Activated CD4-positive, alpha-beta T cell treated with anti-CD3 and anti-CD28 coated beads for 24 hours (primary cell): ENCODE measurements around the gene DDX60.

Source experiments
- DNase-seq, 2 donors: peaks; one replicate each; pipeline ENCODE4 v3.0.0-alpha.2; 2020; ENCODE audit warnings: low read depth in 2 of 2

The DDX60 gene

DNA sequence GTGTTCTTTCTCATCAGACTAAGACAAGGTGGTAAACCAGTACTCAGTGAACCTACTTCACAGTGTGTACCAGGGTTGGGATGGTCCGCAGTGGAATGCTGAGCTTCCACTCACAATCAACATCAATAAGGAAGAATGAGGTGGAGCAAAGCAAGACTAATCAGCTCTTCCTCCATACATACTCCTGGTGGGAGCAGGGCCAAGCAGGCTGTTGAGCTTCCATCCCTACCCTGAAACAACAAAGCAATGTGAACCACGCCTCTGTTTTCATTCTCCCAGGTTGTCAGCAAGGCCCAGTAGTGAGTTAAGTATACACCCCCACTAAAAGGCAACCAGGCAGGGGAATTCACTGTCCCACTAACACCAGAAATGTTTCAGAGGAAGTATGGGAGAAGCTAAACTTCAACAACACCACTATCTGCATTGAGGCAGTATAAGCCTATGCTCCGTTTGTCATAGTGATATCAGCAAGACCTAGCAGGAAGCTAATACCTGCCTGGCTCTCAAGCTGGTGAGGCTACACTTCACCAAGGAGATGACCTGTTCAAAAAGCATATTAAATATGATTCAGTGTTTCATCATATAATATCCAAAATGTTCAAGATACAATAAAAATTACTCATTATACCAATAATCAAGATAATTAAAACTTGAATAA lies 109.5 kb downstream of the DDX60 start:
- no peak for DNase-seq

DNA sequence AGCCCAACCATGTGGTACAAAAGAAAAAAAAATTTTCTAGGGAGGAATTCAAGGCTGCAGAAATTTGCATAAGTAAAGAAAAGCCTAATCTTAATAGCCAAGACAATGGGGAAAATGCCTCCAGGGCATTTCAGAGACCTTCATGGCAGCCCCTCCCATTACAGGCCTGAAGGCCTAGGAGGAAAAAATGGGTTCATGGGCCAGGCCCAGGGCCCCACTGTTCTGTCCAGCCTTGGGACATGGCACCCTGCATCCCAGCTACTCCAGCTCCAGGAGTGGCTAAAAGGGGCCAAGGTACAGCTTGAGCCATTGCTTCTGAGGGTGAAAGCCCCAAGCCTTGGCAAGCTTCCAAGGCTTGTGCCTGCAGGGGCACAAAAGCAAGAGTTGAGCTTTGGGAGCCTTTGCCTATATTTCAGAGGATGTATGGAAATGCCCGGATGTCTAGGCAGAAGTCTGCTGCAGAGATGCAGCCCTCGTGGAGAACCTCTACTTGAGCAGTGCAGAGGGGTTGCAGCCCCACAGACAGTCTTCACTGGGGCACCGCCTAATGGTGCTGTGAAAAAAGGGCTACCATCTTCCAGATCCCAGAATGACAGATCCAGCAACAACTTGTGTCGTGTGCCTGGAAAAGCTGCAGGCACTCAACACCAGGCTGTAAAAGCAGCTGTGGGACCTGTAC lies 115.2 kb downstream of the DDX60 start:
- DNase-seq, result no peak

DNA sequence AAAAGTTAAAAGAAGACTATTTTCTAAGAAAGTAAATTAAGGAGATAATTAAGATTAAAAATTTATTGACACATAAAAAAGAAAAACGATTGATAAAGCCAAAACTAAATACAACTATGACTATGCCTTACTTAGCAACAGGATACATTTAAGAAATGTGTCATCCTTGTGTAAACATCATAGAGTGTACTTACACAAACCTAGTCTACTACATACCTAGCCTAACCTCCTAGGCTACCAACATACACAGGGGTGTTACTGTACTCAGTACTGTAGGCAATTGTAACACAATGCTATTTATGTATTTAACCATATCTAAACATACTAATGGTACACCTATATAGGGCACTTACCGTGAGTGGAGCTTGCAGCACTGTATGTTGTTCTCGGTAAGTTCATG lies 117.9 kb downstream of the DDX60 start:
- DNase-seq, result no peak

DNA sequence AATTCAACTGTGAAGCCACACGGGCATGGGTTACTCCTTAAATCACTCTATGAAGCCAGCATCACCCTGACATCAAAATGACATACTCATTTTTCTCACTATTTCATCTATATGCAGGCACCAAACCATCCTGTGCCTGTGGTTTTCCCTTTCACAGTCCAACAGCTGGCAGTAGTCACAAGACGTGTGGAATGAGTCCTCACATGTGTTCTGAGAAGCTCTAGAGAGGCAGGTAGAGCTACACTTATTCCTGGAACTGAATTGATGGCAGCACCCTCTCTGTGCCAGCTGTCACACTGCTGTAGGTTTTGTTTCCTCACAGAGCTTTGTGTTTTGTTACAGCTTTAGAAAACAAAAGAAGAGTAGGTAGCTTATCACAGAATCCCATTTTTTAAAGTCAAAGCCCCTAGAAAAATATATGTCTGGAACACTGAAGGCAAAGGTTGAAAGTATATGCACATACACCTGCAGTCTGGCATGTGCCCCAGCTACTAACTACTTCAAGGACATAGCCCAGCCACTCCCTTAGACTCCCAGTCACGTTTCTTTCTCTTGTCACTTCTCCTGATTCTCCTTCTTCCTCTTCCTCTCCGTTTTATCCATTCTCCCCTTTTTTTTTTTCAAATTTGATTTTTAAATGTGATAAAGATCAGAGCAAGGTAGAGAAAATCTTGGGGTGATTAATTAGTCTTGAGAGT lies 119.1 kb downstream of the DDX60 start:
- no peak for DNase-seq

DNA sequence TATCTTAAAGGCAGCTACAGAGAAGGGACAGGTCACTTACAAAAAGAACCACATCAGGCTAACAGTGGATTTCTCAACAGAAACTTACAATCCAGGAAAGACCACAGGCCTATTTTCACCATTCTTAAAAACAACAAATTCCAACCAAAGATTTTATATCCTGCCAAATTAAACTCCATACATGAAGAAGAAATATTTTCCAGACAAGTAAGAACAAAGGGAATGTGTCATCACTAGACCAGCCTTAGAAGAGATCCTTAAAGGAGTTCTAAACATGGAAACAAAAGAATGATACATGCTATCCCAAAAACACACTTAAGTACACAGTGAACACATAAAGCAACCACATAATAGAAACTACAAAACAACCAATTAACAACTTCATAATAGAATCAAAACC lies 120.6 kb downstream of the DDX60 start:
- DNase-seq, result no peak

DNA sequence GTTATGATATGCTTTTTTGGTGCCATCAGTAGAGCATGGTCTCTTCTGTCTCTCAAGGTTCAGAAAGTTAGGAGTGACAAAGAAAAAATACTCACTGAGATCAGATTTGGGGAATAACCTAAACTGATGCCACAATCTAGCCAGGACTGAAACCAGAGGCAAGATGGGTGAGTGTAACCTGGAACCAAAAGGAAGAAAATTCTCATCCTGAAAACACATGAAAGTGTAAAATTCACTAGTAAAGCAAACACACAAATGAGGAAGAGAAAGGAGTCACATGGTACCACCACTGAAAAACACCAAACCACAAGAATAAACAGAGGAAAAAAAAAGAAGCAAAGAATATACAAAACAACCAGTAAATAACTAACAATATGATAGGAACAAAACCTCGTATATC lies 129.8 kb downstream of the DDX60 start:
- no peak for DNase-seq

DNA sequence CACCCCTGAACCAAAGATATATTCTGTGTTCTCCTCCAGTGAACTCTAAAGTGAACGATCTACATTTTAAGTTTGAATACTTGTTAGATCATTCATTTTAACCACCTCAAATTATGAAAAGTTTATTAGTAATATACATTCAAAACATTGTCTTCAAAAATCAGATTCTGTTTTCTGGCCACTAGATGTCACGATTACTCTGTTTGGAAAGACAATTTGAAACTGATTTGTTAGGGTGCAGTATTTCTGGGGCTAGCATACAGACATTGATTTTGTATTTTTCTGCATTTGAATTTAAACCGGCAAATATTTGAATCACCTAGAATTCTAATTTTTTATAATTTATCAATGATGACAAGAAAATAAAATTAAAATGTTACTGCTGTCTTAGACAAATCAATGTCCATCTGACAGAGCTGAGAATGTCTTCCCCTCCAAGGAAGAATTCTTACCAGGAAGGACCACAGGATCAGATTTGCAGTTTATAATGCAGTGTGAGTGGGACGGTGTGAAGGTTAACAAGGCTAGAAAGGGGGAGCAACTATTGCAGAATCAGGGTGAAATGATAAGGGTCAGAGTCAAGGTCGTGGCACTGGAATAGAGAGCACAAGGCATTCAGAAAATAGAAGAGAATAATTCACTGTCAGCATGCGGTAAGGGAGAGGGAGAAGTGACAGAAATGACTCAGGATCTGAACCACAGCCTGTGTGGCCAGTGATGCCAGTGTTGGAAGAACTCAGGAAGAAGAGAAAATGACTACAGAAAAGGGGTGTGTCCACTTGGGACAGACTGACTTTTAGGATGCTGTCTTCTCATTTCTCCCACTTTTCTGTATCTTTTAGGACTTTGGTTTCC lies 134.6 kb downstream of the DDX60 start:
- DNase-seq, result no peak

DNA sequence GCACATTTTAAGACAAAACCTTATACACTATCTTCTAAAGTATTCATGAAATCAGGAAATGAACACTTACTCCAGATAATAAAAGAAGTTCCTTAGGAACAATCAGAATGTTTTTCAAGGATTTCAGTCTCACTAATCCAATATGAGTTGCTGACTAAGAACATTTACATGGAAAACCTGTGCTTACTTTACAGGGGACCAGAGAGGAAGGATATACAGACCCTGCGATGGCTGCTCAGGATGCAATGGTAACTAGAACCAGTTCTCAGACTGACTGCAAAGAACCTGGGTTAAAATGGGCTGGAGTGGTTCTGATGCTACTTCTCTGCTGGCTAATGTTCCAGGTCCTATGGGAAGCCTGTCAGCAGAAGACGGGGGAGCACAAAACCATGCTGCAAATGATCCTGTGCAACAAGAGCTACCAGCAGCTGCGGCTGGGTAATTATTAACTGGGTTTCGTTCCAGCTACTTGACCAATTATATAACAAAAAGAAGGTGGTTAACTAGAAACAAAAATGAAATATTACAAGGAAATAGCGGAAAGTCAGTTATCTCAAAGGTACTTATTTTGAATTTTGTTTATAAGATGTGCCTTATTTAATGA lies 140.9 kb downstream of the DDX60 start:
- no peak for DNase-seq

DNA sequence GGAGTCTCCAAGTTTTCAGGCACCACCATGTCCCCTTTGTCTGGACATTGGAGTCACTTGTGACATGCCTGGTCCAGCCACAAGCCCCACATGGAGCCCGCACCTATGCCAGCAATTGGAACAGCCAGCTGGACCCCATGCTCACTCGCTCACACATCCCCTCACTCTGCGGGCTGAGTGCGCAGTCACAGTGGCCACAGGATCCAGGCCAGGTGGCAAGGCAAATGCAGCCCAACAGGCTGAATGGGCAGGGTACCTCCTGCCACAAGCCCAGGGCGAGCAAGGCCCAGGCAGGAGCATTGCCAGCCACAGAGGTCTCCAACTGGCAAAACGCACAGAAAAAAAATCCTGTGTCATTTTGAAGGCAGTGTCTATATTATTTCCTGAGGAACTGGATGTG lies 144.2 kb downstream of the DDX60 start:
- DNase-seq, result no peak

DNA sequence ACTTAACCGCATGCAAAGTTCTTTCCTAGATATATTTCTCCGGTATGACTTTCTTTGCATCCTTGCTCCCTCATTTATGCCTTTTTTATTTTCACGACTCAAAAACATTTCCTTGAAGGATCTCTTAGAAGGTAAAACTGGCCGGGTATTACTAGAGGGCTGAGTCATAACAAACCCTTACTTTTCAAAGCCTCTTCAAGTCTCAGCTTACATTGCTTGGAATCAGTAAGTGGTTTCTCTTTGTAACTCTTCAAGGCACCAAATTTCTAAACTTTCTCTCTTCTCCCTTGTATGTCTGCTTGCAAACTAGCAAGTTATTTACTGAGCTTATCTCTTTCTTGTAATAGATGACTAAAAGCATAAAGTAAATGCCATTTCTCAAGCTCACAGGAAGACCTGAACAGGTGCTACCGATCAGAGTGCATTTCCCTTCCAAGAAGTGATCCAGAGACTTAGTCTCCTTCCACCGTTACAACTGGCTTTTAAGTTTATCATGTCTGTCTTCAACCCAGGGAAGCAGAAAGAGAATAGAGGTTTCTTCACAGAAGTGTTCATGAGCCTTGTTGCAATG lies 150.8 kb downstream of the DDX60 start:
- no peak for DNase-seq
